SU-DHL-6 (cell line): ENCODE results near the gene HTATSF1.

Experiments used
- H2AFZ ChIP-seq: fragments of 200-600 bp; sonication (generic); 2 replicates; pipeline ENCODE4 v1.6.1; 2014; ENCODE audit warnings: low read depth, mild to moderate bottlenecking, moderate library complexity, mixed read lengths, antibody characterized with exemption, low read length; ENCODE audit not compliant: severe bottlenecking
- H3F3A ChIP-seq: fragments of 200-600 bp; shearing (Covaris generic); 2 replicates; pipeline ENCODE4 v1.6.0; 2016; ENCODE audit warnings: antibody characterized with exemption, mild to moderate bottlenecking; ENCODE audit not compliant: insufficient read depth
- H3K27ac ChIP-seq: fragments of 200-600 bp; sonication (generic); 2 replicates; pipeline ENCODE4 v1.5.1; 2016; ENCODE audit warnings: low read depth, mild to moderate bottlenecking, low read length, moderate library complexity, mixed read lengths
- H3K27me3 ChIP-seq: fragments of 200-600 bp; sonication (generic), shearing (Covaris generic); 2 replicates; pipeline ENCODE4 v1.6.0; 2014; ENCODE audit warnings: mild to moderate bottlenecking, low read length
- H3K36me3 ChIP-seq: fragments of 200-600 bp; sonication (generic); 2 replicates; pipeline ENCODE4 v1.6.1; 2014; ENCODE audit warnings: mild to moderate bottlenecking, low read length, mixed read lengths
- H3K4me2 ChIP-seq: fragments of 300-600, 200-600 bp; shearing (Covaris generic), sonication (generic); 2 replicates; pipeline ENCODE4 v1.6.0; 2014; ENCODE audit warnings: low read length, low read depth, mild to moderate bottlenecking; ENCODE audit not compliant: poor library complexity, severe bottlenecking
- H3K4me3 ChIP-seq: fragments of 200-600 bp; sonication (generic); 2 replicates; pipeline ENCODE4 v1.5.1; 2014; ENCODE audit warnings: antibody characterized with exemption, low read length, mild to moderate bottlenecking, mixed read lengths; ENCODE audit not compliant: insufficient read depth, poor library complexity, severe bottlenecking
- H3K79me2 ChIP-seq: fragments of 200-600 bp; sonication (generic); 2 replicates; pipeline ENCODE4 v1.6.1; 2014; ENCODE audit warnings: mild to moderate bottlenecking, low read length, moderate library complexity; ENCODE audit not compliant: insufficient read depth
- H3K9ac ChIP-seq: fragments of 200-600 bp; sonication (generic); 2 replicates; pipeline ENCODE4 v1.7.0; 2014; ENCODE audit warnings: mild to moderate bottlenecking, low read length
- H3K9me2 ChIP-seq: fragments of 200-600 bp; sonication (generic); replicated peaks from 2 replicates; pipeline ENCODE4 v1.6.1; 2014; ENCODE audit warnings: low read length; ENCODE audit not compliant: insufficient read depth
- H3K9me3 ChIP-seq: fragments of 200-600 bp; sonication (generic); 2 replicates; pipeline ENCODE4 v1.6.1; 2014; ENCODE audit warnings: low read length, mixed read lengths; ENCODE audit not compliant: insufficient read depth
- H4K20me1 ChIP-seq: fragments of 200-600 bp; sonication (generic); 2 replicates; pipeline ENCODE4 v1.6.1; 2014; ENCODE audit warnings: low read depth, mild to moderate bottlenecking, antibody characterized with exemption, low read length, moderate library complexity, mixed read lengths
- CTCF ChIP-seq: fragments of 200-600 bp; sonication (generic); IDR thresholded peaks from one replicate; pipeline ENCODE4 v1.5.1; 2017; ENCODE audit warnings: antibody characterized with exemption, mild to moderate bottlenecking, low read length, moderate library complexity; ENCODE audit not compliant: insufficient read depth, poor library complexity, severe bottlenecking
- EZH2phosphoT487 ChIP-seq: fragments of 200-600 bp; sonication (generic), shearing (Covaris generic); conservative IDR thresholded peaks from 2 replicates; pipeline ENCODE4 v1.6.1; 2018; ENCODE audit warnings: mild to moderate bottlenecking, antibody characterized with exemption, low read length, moderate library complexity, mixed read lengths

Gene HTATSF1

GRCh38 chrX:136528645-136529315 is 31.4 kb downstream of the HTATSF1 start:
- Histone ChIP-seq H3K27me3 (no peaks in the 10 kb centered on the region), H3K9me2 (no peaks in the 10 kb centered on the region), H3K79me2 (no peaks in the 10 kb centered on the region), H3K4me2 (no peak overlapping the region), H3K27ac (no peak overlapping the region), H3F3A (no peaks in the 10 kb centered on the region), H3K36me3 (no peaks in the 10 kb centered on the region), H2AFZ (no peak overlapping the region), H3K9ac (no peak overlapping the region), H3K9me3 (no peaks in the 10 kb centered on the region), H3K4me3 (no peak overlapping the region), H4K20me1 (no peaks in the 10 kb centered on the region)
- TF ChIP-seq EZH2phosphoT487 (no peak), CTCF (no peak)

GRCh38 chrX:136529795-136530194 is 32.4 kb downstream of the HTATSF1 start:
- no peak overlapping the region for H3K4me3 ChIP-seq
- TF ChIP-seq EZH2phosphoT487 (no peak), CTCF (no peak)
- H3K9me3 ChIP-seq = no peaks in the 10 kb centered on the region
- H4K20me1 ChIP-seq = no peaks in the 10 kb centered on the region
- H3F3A ChIP-seq = no peaks in the 10 kb centered on the region
- no peaks in the 10 kb centered on the region for H3K79me2 ChIP-seq
- no peak overlapping the region for H3K9ac ChIP-seq
- H3K4me2 ChIP-seq = no peak overlapping the region
- no peaks in the 10 kb centered on the region for H3K9me2 ChIP-seq
- no peaks in the 10 kb centered on the region for H3K36me3 ChIP-seq
- H3K27ac ChIP-seq = no peak overlapping the region
- no peaks in the 10 kb centered on the region for H3K27me3 ChIP-seq
- H2AFZ ChIP-seq = no peak overlapping the region

GRCh38 chrX:136531951-136532350 is 34.6 kb downstream of the HTATSF1 start, which contains the start of gene VGLL1:
VGLL1 (plus strand) TSS chrX:136532215; CDS start chrX:136536021, 3,806 bp downstream.
- Histone ChIP-seq H3K4me2 (no peak within 1 kb of the TSS), H4K20me1 (no peaks in the 10 kb centered on the region), H3K36me3 (no peaks in the 10 kb centered on the region), H3K27ac (no peak within 1 kb of the TSS), H3F3A (no peaks in the 10 kb centered on the region), H3K79me2 (no peaks in the 10 kb centered on the region), H3K9ac (no peak within 1 kb of the TSS), H2AFZ (no peak within 1 kb of the TSS), H3K27me3 (no peaks in the 10 kb centered on the region), H3K9me3 (no peaks in the 10 kb centered on the region), H3K9me2 (no peaks in the 10 kb centered on the region), H3K4me3 (no peak within 1 kb of the TSS)
- TF ChIP-seq EZH2phosphoT487 (no peak), CTCF (no peak)
